Astrocyte (in vitro differentiated cells and primary cell): Measurements from ENCODE around the gene PKP3. TPM values are rescaled to one million over a fixed set of nuclear protein-coding genes. Genes with fewer than 3 reads are reported as not detected.
A peak's percentile ranks its signal among the peaks of the same experiment; 100 is the strongest.
"Not testable (repeated sequence)": the region's sequence is repeated elsewhere in the genome, so short reads cannot be mapped to it uniquely, and the experiment has no call there.

ENCODE experiments used
- DNase-seq: peaks from one replicate; pipeline ENCODE4 v3.0.0-alpha.2; 2010; ENCODE audit warnings: low read depth
- FAIRE-seq: peaks from 2 replicates; lab custom pipeline; 2011; peaks lifted over from hg19 to GRCh38; lab: Jason Lieb, UNC
- H2AFZ ChIP-seq: 2 replicates; pipeline ENCODE4 v1.6.0; 2012; ENCODE audit warnings: low read depth, low read length, inconsistent platforms
- H3K27ac ChIP-seq: 2 replicates; pipeline ENCODE4 v1.5.1; 2011; ENCODE audit warnings: low read depth, low read length, inconsistent platforms
- H3K27me3 ChIP-seq: 2 replicates; pipeline ENCODE4 v1.6.0; 2011; ENCODE audit warnings: low read length, inconsistent platforms; ENCODE audit not compliant: insufficient read depth
- H3K36me3 ChIP-seq: 2 replicates; pipeline ENCODE4 v1.5.1; 2011; ENCODE audit warnings: low read length, inconsistent platforms; ENCODE audit not compliant: insufficient read depth
- H3K4me1 ChIP-seq: 2 replicates; pipeline ENCODE4 v1.5.1; 2011; ENCODE audit warnings: low read length, inconsistent platforms; ENCODE audit not compliant: insufficient read depth
- H3K4me2 ChIP-seq: 2 replicates; pipeline ENCODE4 v1.6.0; 2012; ENCODE audit warnings: low read length, inconsistent platforms
- H3K4me3 ChIP-seq: 2 replicates; pipeline ENCODE4 v1.5.1; 2011; ENCODE audit warnings: low read depth, mild to moderate bottlenecking, low read length, inconsistent platforms; ENCODE audit not compliant: insufficient read depth
- H3K79me2 ChIP-seq: 2 replicates; pipeline ENCODE4 v1.6.0; 2012; ENCODE audit warnings: mild to moderate bottlenecking, low read length, inconsistent platforms; ENCODE audit not compliant: insufficient read depth
- H3K9ac ChIP-seq: 2 replicates; pipeline ENCODE4 v1.6.0; 2012; ENCODE audit warnings: mild to moderate bottlenecking, low read length, inconsistent platforms
- H3K9me3 ChIP-seq: 2 replicates; pipeline ENCODE4 v1.5.1; 2012; ENCODE audit warnings: low read depth, mild to moderate bottlenecking, low read length, inconsistent platforms; ENCODE audit not compliant: insufficient read depth
- H4K20me1 ChIP-seq: 2 replicates; pipeline ENCODE4 v1.6.0; 2012; ENCODE audit warnings: low read length, inconsistent platforms; ENCODE audit not compliant: insufficient read depth
- H3K27ac Mint-ChIP-seq: one replicate; pipeline ENCODE4 v1.8.0; 2021; ENCODE audit warnings: mild to moderate bottlenecking, mixed read lengths; ENCODE audit not compliant: unreplicated experiment
- H3K27me3 Mint-ChIP-seq: one replicate; pipeline ENCODE4 v1.8.0; 2021; ENCODE audit warnings: low read depth, mixed read lengths; ENCODE audit not compliant: unreplicated experiment
- H3K36me3 Mint-ChIP-seq: one replicate; pipeline ENCODE4 v1.8.0; 2021; ENCODE audit warnings: low read depth, mixed read lengths; ENCODE audit not compliant: unreplicated experiment
- H3K4me1 Mint-ChIP-seq: one replicate; pipeline ENCODE4 v1.8.0; 2021; ENCODE audit warnings: low read depth, mixed read lengths; ENCODE audit not compliant: unreplicated experiment
- H3K4me3 Mint-ChIP-seq: one replicate; pipeline ENCODE4 v1.8.0; 2021; ENCODE audit warnings: mild to moderate bottlenecking, moderate library complexity, mixed read lengths; ENCODE audit not compliant: unreplicated experiment
- H3K9me3 Mint-ChIP-seq: one replicate; pipeline ENCODE4 v1.8.0; 2021; ENCODE audit warnings: mild to moderate bottlenecking, mixed read lengths; ENCODE audit not compliant: unreplicated experiment
- EZH2 ChIP-seq: IDR thresholded peaks from 2 replicates; pipeline ENCODE4 v1.6.1; 2012; ENCODE audit warnings: mild to moderate bottlenecking, low read length, inconsistent platforms; ENCODE audit not compliant: insufficient read depth
- total RNA-seq: library from RNA; stranded (reverse); gene quantifications from 2 replicates; pipeline ENCODE4 v1.2.1, GENCODE V29; 2021
- TF ChIP-seq, protein P1 (sequence below): IDR thresholded peaks from 2 replicates; pipeline ENCODE4 v1.5.1; 2011; ENCODE audit warnings: low read depth, mild to moderate bottlenecking, inconsistent platforms, low read length, moderate library complexity; ENCODE audit not compliant: insufficient read depth

The PKP3 gene
- total RNA-seq, 1 donor from 2014 or later, result 2.1 TPM

DNA sequence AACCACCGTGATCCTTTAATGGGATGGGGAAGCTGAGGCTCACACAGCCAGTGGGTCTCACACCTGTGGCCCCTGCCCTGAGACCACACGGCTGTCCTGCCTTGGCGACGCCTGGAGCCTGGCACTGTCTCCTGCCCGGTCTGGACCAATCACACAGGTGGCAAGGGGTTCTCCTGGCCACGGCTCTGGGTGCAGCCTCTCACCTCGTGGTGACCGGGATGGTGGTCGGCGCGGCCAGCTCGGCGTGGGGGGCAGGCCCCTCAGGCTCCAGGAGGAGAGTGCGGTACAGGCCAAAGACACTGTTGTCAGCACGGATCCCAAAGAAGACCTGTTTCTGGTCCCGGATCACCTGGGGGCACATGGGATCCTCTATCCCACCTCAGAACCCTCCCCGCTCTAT, 39.1 kb downstream of the PKP3 start:
- Mint-ChIP-seq H3K4me3 (no peak overlapping the region), H3K4me1 (no peaks in the 10 kb centered on the region), H3K27ac (no peak overlapping the region), H3K27me3 (peaks cover 2% of the 10 kb centered on the region), H3K9me3 (peaks cover 2% of the 10 kb centered on the region), H3K36me3 (peaks cover 6% of the 10 kb centered on the region)
- TF ChIP-seq, protein P1, sequence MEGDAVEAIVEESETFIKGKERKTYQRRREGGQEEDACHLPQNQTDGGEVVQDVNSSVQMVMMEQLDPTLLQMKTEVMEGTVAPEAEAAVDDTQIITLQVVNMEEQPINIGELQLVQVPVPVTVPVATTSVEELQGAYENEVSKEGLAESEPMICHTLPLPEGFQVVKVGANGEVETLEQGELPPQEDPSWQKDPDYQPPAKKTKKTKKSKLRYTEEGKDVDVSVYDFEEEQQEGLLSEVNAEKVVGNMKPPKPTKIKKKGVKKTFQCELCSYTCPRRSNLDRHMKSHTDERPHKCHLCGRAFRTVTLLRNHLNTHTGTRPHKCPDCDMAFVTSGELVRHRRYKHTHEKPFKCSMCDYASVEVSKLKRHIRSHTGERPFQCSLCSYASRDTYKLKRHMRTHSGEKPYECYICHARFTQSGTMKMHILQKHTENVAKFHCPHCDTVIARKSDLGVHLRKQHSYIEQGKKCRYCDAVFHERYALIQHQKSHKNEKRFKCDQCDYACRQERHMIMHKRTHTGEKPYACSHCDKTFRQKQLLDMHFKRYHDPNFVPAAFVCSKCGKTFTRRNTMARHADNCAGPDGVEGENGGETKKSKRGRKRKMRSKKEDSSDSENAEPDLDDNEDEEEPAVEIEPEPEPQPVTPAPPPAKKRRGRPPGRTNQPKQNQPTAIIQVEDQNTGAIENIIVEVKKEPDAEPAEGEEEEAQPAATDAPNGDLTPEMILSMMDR, result no peak
- no peak for TF ChIP-seq EZH2
- no peak overlapping the region for H3K4me3 ChIP-seq
- FAIRE-seq (no peak), DNase-seq (no peak)
- peaks cover 4% of the 10 kb centered on the region for H3K9me3 ChIP-seq
- H3K4me1 ChIP-seq, result no peaks in the 10 kb centered on the region
- no peak overlapping the region for H3K4me2 ChIP-seq
- H3K27me3 ChIP-seq, result no peaks in the 10 kb centered on the region
- H2AFZ ChIP-seq, result no peak overlapping the region
- no peak overlapping the region for H3K27ac ChIP-seq
- no peak overlapping the region for H3K9ac ChIP-seq
- H4K20me1 ChIP-seq, result no peaks in the 10 kb centered on the region
- no peaks in the 10 kb centered on the region for H3K79me2 ChIP-seq
- no peaks in the 10 kb centered on the region for H3K36me3 ChIP-seq

DNA sequence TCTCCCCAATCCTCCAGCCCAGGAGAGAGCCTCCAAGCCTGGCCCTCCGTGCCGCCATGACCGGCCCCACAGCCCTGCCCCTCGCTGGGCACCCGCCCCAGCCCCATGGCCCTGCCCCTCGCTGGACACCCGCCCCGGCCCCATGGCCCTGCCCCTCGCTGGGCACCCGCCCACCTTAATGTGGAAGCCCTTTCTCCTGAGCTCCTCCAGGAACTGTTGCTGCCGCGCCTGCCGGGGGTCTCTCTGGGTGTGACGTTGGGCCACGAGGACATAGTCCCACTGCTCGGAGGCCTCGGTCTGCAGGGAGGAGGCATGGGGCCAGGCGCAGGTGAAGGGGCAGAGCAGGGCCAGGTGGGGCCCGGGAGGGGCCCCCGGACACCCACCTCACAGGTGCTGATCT, 39.6 kb downstream of the PKP3 start:
- H3K36me3 ChIP-seq, result no peaks in the 10 kb centered on the region
- no peak overlapping the region for H3K4me2 ChIP-seq
- no peak for FAIRE-seq
- TF ChIP-seq EZH2, result no peak
- TF ChIP-seq, protein P1, result no peak
- no peaks in the 10 kb centered on the region for H3K4me1 Mint-ChIP-seq
- peaks cover 2% of the 10 kb centered on the region for H3K9me3 Mint-ChIP-seq
- H3K27me3 Mint-ChIP-seq, result peaks cover 5% of the 10 kb centered on the region
- H3K9ac ChIP-seq, result no peak overlapping the region
- no peaks in the 10 kb centered on the region for H3K27me3 ChIP-seq
- DNase-seq, result no peak
- H3K79me2 ChIP-seq, result no peaks in the 10 kb centered on the region
- H3K36me3 Mint-ChIP-seq, result peaks cover 6% of the 10 kb centered on the region
- H4K20me1 ChIP-seq, result no peaks in the 10 kb centered on the region
- no peak overlapping the region for H2AFZ ChIP-seq
- H3K4me3 ChIP-seq, result no peak overlapping the region
- no peak overlapping the region for H3K27ac ChIP-seq
- no peak overlapping the region for H3K4me3 Mint-ChIP-seq
- H3K27ac Mint-ChIP-seq, result no peak overlapping the region
- H3K4me1 ChIP-seq, result no peaks in the 10 kb centered on the region
- H3K9me3 ChIP-seq, result peaks cover 4% of the 10 kb centered on the region

DNA sequence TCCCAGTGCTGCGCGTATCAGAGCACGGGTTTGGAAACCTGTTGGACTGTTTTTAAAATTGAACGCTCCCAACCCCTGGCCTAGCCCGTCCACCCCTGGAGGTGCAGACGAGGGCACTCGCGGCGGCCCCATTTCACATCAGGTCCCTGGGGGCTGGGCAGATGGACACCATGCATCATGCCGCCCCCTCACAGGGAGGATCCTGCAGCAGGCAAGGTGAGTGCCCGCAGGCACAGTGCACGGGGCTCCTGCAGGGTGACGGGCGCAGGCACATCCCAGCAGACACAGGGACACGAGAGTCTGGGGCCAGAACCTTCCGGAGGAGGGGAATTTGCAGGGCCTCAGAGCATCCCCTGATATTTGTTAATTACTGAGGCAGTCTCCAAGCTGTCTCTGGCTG, 40.5 kb downstream of the PKP3 start:
- Histone ChIP-seq H3K4me2 (no peak overlapping the region), H3K36me3 (no peaks in the 10 kb centered on the region), H3K9me3 (peaks cover 4% of the 10 kb centered on the region), H3K4me3 (no peak overlapping the region), H3K79me2 (no peaks in the 10 kb centered on the region), H3K27ac (no peak overlapping the region), H3K27me3 (no peaks in the 10 kb centered on the region), H3K9ac (no peak overlapping the region), H2AFZ (no peak overlapping the region), H3K4me1 (no peaks in the 10 kb centered on the region), H4K20me1 (no peaks in the 10 kb centered on the region)
- FAIRE-seq (no peak), DNase-seq (no peak)
- Mint-ChIP-seq H3K27me3 (peaks cover 4% of the 10 kb centered on the region), H3K36me3 (peaks cover 6% of the 10 kb centered on the region), H3K4me1 (no peaks in the 10 kb centered on the region), H3K27ac (no peak overlapping the region), H3K9me3 (peaks cover 2% of the 10 kb centered on the region), H3K4me3 (no peak overlapping the region)
- no peak for TF ChIP-seq EZH2
- TF ChIP-seq, protein P1, result no peak

DNA sequence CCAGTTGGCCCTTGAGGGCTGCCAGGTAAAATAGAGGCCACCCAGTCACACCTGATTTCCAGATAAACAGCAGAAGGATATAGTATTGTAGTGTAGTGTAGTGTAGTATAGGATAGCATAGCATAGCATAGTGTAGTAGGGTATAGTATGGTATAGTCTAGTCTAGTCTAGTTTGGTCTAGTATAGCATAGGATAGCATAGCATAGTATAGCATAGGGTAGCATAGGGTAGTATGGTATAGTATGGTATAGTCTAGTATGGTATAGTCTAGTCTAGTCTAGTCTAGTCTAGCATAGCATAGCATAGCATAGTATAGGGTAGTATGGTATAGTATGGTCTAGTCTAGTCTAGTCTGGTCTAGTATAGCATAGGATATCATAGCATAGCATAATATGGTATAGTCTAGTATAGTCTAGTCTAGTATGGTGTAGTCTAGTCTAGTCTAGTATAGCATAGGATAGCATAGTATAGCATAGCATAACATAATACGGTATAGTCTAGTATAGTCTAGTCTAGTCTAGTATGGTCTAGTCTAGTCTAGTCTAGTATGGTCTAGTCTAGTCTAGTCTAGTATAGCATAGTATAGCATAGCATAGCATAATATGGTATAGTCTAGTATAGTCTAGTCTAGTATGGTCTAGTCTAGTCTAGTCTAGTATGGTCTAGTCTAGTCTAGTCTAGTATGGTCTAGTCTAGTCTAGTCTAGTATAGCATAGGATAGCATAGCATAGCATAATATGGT, 41.2 kb downstream of the PKP3 start:
- not testable (repeated sequence) for H3K36me3 ChIP-seq, H3K4me1 Mint-ChIP-seq, H3K4me3 ChIP-seq, H3K79me2 ChIP-seq, H3K4me3 Mint-ChIP-seq, H3K27me3 Mint-ChIP-seq, H3K9me3 ChIP-seq, H3K27me3 ChIP-seq, H4K20me1 ChIP-seq, H3K9me3 Mint-ChIP-seq, H2AFZ ChIP-seq, H3K4me1 ChIP-seq, H3K27ac Mint-ChIP-seq, H3K27ac ChIP-seq, DNase-seq, H3K4me2 ChIP-seq, H3K9ac ChIP-seq, H3K36me3 Mint-ChIP-seq
- peak; percentile 81 for FAIRE-seq
